SH-SY5Y (cell line): ENCODE results near the gene CADM3.

Experiments
- GATA2 ChIP-seq: IDR thresholded peaks from 2 replicates; pipeline ENCODE4 v1.6.1; 2011; ENCODE audit warnings: mild to moderate bottlenecking, low read depth, low read length
- GATA3 ChIP-seq: IDR thresholded peaks from 2 replicates; pipeline ENCODE4 v1.6.1; 2011; ENCODE audit warnings: low read depth, mild to moderate bottlenecking, low read length, moderate library complexity

DNA sequence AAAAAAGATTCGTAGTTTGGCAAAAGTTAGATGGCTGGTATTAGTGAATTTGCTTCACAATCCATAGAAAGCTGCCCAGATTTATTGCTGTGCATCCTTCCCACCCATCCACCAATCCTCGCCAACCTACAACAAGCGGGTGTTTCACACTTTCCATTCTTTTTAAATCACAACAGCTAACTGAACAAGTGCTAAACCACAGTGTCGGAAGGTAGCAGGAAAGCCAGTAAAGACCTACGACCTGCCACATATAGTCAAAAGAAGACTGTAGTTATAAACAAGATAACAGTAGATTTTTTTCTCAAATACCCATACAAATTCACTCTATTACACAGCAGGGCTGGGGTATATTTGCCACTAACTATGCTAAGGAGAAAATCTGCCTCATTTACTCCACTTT is 47.8 kb upstream of the CADM3 start:
- TF ChIP-seq GATA2 (no peak), GATA3 (no peak)
